Activated naive CD8-positive, alpha-beta T cell (primary cell): Measurements from ENCODE around the gene SPECC1.
"Not testable (repeated sequence)": the region's sequence is repeated elsewhere in the genome, so short reads cannot be mapped to it uniquely, and the experiment has no call there.

Experiments
- H3K27ac Mint-ChIP-seq: one replicate; pipeline ENCODE4 v1.8.0; 2021; ENCODE audit warnings: mixed read lengths
- H3K27me3 Mint-ChIP-seq: one replicate; pipeline ENCODE4 v1.8.0; 2021; ENCODE audit warnings: mixed read lengths
- H3K36me3 Mint-ChIP-seq: one replicate; pipeline ENCODE4 v1.8.0; 2021; ENCODE audit warnings: mixed read lengths
- H3K4me1 Mint-ChIP-seq: one replicate; pipeline ENCODE4 v1.8.0; 2021; ENCODE audit warnings: low read depth, mixed read lengths
- H3K4me3 Mint-ChIP-seq: one replicate; pipeline ENCODE4 v1.8.0; 2021; ENCODE audit warnings: mild to moderate bottlenecking, mixed read lengths
- H3K9me3 Mint-ChIP-seq: one replicate; pipeline ENCODE4 v1.8.0; 2021; ENCODE audit warnings: low read depth, mixed read lengths

Gene SPECC1

DNA sequence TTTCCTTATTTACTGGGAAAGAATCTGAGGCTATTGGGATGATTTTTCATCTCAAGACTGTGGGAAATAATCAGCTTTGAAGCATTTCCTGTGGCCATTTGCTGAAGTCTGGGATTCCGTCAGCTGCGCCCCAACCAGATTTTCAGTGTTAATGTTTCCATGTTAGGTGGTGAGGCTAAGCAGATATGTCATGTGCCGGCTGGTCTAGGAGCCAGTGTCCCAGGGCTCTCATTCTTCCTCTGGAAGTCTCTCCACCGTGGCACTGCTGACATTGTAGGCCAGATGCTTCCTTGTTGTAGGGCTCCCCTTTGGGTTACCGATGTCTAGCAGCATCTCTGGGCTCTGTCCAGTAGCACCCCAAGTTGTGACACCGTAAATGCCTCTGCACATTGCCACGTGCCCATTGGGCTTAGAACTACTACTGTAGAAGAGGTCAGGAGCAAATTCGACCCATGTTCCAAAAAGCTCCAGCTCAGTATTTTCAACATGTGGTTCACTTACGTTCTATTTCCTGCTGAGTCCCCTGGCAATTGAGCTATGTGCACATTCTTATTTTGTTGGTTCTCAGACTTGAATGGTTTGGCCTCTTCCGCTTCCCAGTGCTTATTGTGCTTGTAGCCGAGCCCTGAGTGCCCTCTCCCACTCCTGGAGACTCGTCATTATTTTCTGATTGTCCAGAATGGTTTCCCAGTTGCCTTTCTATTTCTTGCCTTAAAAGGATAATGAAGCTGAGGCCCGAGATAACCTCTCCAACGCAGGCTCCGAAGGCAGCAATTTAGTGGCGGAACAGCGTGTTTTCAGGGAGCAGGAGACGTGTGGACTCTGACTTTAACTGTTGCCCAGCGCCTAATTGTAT is 82.2 kb downstream of the SPECC1 start:
- H3K27ac Mint-ChIP-seq: no peak overlapping the region

DNA sequence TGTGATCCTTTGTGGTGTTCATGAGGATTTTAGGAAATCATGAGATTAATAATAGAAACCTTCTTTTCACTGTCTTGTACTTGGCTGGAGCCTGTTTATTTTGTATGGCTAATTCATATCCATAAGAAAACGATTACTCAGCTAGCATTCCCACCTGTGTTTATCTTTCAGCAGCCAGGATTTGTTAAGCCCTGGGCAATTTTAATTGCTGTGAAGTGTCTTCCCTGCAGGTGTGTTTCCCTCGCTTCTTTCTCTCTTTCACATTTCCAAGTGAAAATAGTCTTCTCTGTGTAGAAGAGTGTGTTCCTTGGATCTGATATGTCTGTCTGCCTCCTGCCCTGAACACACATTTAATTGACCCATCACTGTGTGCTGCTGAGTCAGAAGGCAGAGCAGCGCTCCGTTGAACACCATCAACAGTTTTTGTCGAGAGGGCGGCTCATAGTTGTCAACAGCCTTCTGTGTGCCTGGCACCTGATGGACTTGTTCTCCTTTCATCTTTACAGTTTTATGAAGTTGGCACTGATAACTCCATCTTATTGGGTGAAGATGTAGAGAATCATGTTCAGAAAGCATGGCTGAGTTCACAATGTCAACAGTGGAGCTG is 83.2 kb downstream of the SPECC1 start:
- H3K27ac Mint-ChIP-seq: no peak overlapping the region
- no peak overlapping the region for H3K4me3 Mint-ChIP-seq
- no peaks in the 10 kb centered on the region for H3K4me1 Mint-ChIP-seq
- no peaks in the 10 kb centered on the region for H3K27me3 Mint-ChIP-seq
- H3K36me3 Mint-ChIP-seq: no peaks in the 10 kb centered on the region
- no peaks in the 10 kb centered on the region for H3K9me3 Mint-ChIP-seq

More for the DNA sequence above, 82.2 kb downstream of the SPECC1 start:
- H3K4me3 Mint-ChIP-seq: no peak overlapping the region
- H3K9me3 Mint-ChIP-seq: no peaks in the 10 kb centered on the region
- H3K27me3 Mint-ChIP-seq: no peaks in the 10 kb centered on the region
- no peaks in the 10 kb centered on the region for H3K4me1 Mint-ChIP-seq
- no peaks in the 10 kb centered on the region for H3K36me3 Mint-ChIP-seq

GRCh38 chr17:20092973-20093626 is 83.9 kb downstream of the SPECC1 start:
- H3K36me3 Mint-ChIP-seq: no peaks in the 10 kb centered on the region

DNA sequence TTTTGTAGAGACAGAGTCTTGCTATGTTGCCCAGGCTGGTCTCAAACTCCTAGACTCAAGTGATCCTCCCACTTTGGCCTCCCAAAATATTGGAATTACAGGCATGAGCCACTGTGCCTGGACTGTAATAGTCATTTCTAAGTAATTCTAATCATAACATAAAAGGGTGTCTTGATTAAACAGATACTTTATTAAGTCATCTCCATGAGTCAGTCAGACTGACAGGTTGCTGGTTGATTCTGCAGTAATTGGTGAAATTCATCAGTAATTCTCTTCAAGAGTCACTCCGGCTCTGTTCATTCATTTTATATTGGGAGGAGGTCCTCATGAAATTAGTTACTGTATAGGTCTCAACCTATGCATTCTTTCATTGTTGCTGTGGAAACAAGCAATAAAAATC is 85.6 kb downstream of the SPECC1 start:
- H3K4me3 Mint-ChIP-seq: no peak overlapping the region
- H3K36me3 Mint-ChIP-seq: no peaks in the 10 kb centered on the region
- no peaks in the 10 kb centered on the region for H3K27me3 Mint-ChIP-seq
- H3K27ac Mint-ChIP-seq: no peak overlapping the region
- H3K9me3 Mint-ChIP-seq: no peaks in the 10 kb centered on the region
- H3K4me1 Mint-ChIP-seq: no peaks in the 10 kb centered on the region

More at GRCh38 chr17:20092973-20093626, 83.9 kb downstream of the SPECC1 start:
- H3K27me3 Mint-ChIP-seq: no peaks in the 10 kb centered on the region
- no peak overlapping the region for H3K27ac Mint-ChIP-seq
- no peak overlapping the region for H3K4me3 Mint-ChIP-seq
- no peaks in the 10 kb centered on the region for H3K9me3 Mint-ChIP-seq
- H3K4me1 Mint-ChIP-seq: no peaks in the 10 kb centered on the region

GRCh38 chr17:20095336-20096080 is 86.3 kb downstream of the SPECC1 start:
- H3K4me1 Mint-ChIP-seq: no peaks in the 10 kb centered on the region
- no peak overlapping the region for H3K27ac Mint-ChIP-seq
- H3K9me3 Mint-ChIP-seq: no peaks in the 10 kb centered on the region
- no peak overlapping the region for H3K4me3 Mint-ChIP-seq
- H3K36me3 Mint-ChIP-seq: no peaks in the 10 kb centered on the region
- no peaks in the 10 kb centered on the region for H3K27me3 Mint-ChIP-seq

DNA sequence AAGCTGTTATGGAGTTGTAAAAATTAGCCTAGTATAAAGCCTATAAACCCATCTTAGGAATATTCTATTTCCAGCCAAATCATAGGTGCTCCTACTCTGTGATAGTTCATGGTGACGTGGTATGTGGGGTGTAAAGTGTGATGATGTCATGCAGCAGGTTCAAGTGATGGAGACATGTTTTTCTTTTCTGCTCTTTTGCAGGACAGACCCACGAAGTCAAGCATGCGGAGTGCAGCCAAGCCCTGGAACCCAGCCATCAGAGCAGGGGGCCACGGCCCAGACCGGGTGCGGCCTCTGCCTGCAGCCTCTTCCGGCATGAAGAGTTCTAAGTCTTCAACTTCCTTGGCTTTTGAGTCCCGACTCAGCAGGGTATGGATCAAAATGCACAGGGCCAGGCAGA is 87.3 kb downstream of the SPECC1 start:
- Mint-ChIP-seq H3K36me3 (no peaks in the 10 kb centered on the region), H3K9me3 (no peaks in the 10 kb centered on the region), H3K4me3 (no peak overlapping the region), H3K27me3 (no peaks in the 10 kb centered on the region), H3K4me1 (no peaks in the 10 kb centered on the region), H3K27ac (no peak overlapping the region)

DNA sequence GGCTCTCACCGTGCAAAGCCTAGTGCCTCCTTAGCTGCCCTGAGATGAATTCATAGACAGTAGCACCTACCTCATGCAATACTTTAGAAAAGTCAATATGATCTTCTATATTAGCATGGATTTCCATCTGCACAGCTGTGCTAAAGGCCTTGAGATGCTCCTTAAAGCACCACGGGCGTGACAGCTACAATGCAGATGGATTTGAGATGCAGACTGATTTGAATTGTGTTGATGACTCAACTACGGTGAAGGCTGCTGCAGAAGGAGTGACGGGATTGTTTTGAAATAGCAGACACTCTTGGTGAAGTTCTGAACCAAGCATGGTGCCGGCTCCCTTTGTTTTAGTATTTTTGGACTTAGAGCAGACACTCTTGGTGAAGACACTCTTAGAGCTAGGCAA is 88.2 kb downstream of the SPECC1 start:
- Mint-ChIP-seq H3K36me3 (no peaks in the 10 kb centered on the region), H3K27ac (no peak overlapping the region), H3K27me3 (no peaks in the 10 kb centered on the region), H3K4me3 (no peak overlapping the region), H3K4me1 (no peaks in the 10 kb centered on the region), H3K9me3 (no peaks in the 10 kb centered on the region)

GRCh38 chr17:20098314-20098713 is 89.2 kb downstream of the SPECC1 start:
- no peaks in the 10 kb centered on the region for H3K27me3 Mint-ChIP-seq
- H3K4me3 Mint-ChIP-seq: no peak overlapping the region
- no peaks in the 10 kb centered on the region for H3K4me1 Mint-ChIP-seq
- peak overlapping the region; percentile 0 for H3K27ac Mint-ChIP-seq
- H3K9me3 Mint-ChIP-seq: no peaks in the 10 kb centered on the region
- H3K36me3 Mint-ChIP-seq: no peaks in the 10 kb centered on the region

DNA sequence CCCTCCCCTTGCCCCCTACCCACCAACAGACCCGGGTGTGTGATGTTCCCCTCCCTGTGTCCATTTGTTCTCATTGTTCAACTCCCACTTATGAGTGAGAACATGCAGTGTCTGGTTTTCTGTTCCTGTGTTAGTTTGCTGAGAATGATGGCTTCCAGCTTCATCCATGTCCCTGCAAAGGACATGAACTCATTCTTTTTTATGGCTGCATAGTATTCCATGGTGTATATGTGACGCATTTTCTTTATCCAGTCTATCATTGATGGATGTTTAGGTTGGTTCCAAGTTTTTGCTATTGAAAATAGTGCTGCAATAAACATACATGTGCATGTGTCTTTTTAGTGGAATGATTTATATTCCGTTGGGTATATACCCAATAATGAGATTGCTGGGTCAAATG is 91.6 kb downstream of the SPECC1 start:
- not testable (repeated sequence) for H3K4me3 Mint-ChIP-seq, H3K4me1 Mint-ChIP-seq, H3K27ac Mint-ChIP-seq, H3K9me3 Mint-ChIP-seq, H3K36me3 Mint-ChIP-seq, H3K27me3 Mint-ChIP-seq

- Mint-ChIP-seq H3K27ac (no peak overlapping the region), H3K4me1 (no peaks in the 10 kb centered on the region), H3K27me3 (no peaks in the 10 kb centered on the region), H3K36me3 (no peaks in the 10 kb centered on the region), H3K4me3 (no peak overlapping the region), H3K9me3 (no peaks in the 10 kb centered on the region)
These were observed 94.6 kb downstream of the SPECC1 start for GRCh38 chr17:20103454-20104446.

DNA sequence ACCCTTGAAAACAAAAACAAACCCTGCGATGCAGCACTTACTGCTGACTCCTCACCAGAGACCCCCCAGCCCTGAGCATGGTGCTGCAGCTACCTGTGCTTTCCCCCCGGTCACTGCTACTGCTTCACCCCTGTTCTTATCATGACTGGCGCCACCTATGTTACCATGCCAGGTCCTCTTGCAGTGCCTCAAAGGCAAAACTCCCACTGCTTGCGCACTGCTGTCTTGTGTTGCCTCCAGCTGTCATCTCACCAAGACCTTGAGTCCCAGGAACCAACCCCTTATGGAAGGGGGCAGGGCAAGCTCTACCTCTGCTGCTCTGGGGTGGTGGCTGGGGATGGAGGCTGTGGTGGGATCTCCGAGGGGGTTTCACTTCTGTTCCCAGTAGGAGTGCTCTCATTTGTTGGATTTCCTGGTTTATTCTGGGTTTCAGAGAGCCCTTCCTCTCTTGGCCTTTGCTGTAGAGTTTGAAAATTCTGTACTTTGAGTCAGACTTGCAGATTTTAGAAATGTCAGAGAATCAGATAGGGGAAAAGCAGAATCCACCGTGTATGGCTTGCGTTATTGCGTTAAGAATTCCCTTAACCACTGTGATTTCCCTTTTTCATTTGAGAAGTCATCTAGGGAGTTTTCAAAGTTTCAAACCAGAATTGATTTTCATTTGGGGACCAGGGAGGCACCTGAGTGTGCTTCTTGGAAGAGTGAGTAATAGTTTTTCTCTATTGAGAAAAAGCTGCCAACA is 96.6 kb downstream of the SPECC1 start:
- Mint-ChIP-seq H3K27ac (no peak overlapping the region), H3K4me1 (no peaks in the 10 kb centered on the region), H3K27me3 (no peaks in the 10 kb centered on the region), H3K4me3 (no peak overlapping the region), H3K36me3 (no peaks in the 10 kb centered on the region), H3K9me3 (no peaks in the 10 kb centered on the region)

DNA sequence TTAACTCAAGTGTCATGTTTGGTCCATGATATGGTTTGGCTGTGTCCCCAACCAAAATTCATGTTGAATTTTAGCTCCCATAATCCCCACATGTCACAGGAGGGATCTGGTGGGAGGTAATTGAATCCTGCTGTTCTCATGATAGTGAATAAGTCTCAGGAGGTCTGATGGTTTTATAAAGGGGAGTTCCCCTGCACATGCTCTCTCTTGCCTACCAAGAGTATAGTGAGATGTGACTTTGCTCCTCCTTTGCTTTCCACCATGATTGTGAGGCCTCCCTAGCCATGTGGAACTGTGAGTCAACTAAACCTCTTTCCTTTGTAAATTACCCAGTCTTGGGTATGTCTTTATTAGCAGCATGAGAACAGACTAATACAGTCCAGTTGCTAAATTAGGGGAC is 97.3 kb downstream of the SPECC1 start:
- H3K4me3 Mint-ChIP-seq, H3K36me3 Mint-ChIP-seq, H3K9me3 Mint-ChIP-seq, H3K27ac Mint-ChIP-seq, H3K4me1 Mint-ChIP-seq, H3K27me3 Mint-ChIP-seq: not testable (repeated sequence)

- Mint-ChIP-seq H3K36me3 (no peaks in the 10 kb centered on the region), H3K27me3 (no peaks in the 10 kb centered on the region)
These were observed 99.9 kb downstream of the SPECC1 start for GRCh38 chr17:20109076-20109475.

More at GRCh38 chr17:20109076-20109475, 99.9 kb downstream of the SPECC1 start:
- Mint-ChIP-seq H3K4me1 (no peaks in the 10 kb centered on the region), H3K27ac (no peak overlapping the region), H3K4me3 (no peak overlapping the region), H3K9me3 (no peaks in the 10 kb centered on the region)
